Vagina (tissue), 2 donors: ENCODE measurements around the gene ARID1B. TPM values are rescaled to one million over a fixed set of nuclear protein-coding genes. Genes with fewer than 3 reads are reported as not detected.

ENCODE experiments used
- DNase-seq, 2 donors: peaks; one replicate each; pipeline ENCODE4 v3.0.0-alpha.2; 2017; ENCODE audit errors: extremely low spot score in 2 of 2
- H3K27ac ChIP-seq: fragments of 200-600 bp; sonication (generic); one replicate; pipeline ENCODE4 v1.5.1; 2019
- H3K27me3 ChIP-seq: fragments of 200-600 bp; sonication (generic); one replicate; pipeline ENCODE4 v1.5.1; 2019
- H3K36me3 ChIP-seq, 2 donors: fragments of 200-600 bp; sonication (generic); one replicate each; pipeline ENCODE4 v1.5.1; 2017 to 2019
- H3K4me1 ChIP-seq: fragments of 200-600 bp; sonication (generic); one replicate; pipeline ENCODE4 v1.5.1; 2019
- H3K4me3 ChIP-seq, 2 donors: fragments of 200-600 bp; sonication (generic); 1 replicate in 1 of 2; 2 replicates in 1 of 2; pipeline ENCODE4 v1.5.1; 2016 to 2019
- H3K9me3 ChIP-seq: fragments of 200-600 bp; sonication (generic); one replicate; pipeline ENCODE4 v1.5.1; 2019
- POLR2A ChIP-seq, 2 donors: fragments of 450-650 bp; IDR thresholded peaks; one replicate each; pipeline ENCODE4 v1.6.1; 2017; ENCODE audit warnings: antibody characterized with exemption in 2 of 2, mild to moderate bottlenecking in 2 of 2, moderate library complexity in 2 of 2
- POLR2AphosphoS5 ChIP-seq, 2 donors: sonication (generic); formaldehyde crosslinking; IDR thresholded peaks; one replicate each; pipeline ENCODE4 v1.9.0; 2017; ENCODE audit warnings: antibody characterized with exemption in 2 of 2, mild to moderate bottlenecking in 2 of 2, low read depth in 1 of 2; ENCODE audit not compliant: insufficient read depth in 1 of 2
- intact Hi-C: fragments of 100-400 bp; cut with DNase I; formaldehyde crosslinking; loops from one replicate; pipeline ENCODE4 v1.15.1; 2023
- total RNA-seq: library from RNA; depleted of rRNA; stranded (reverse); fragments of >200 nt; gene quantifications from one replicate; pipeline ENCODE4 v1.2.3, GENCODE V29; 2016
- TF ChIP-seq, protein P1 (sequence below), 3 experiments: fragments of 450-650 bp in 2 of 3; fragments of 200-600 bp in 1 of 3; sonication (generic) in 1 of 3; IDR thresholded peaks; one replicate each; pipeline ENCODE4 v1.5.1; 2017 to 2019; ENCODE audit warnings: antibody characterized with exemption in 3 of 3, mild to moderate bottlenecking in 2 of 3, moderate library complexity in 2 of 3

The ARID1B gene
- total RNA-seq, 1 donor from 2014 or later: 141 TPM

DNA sequence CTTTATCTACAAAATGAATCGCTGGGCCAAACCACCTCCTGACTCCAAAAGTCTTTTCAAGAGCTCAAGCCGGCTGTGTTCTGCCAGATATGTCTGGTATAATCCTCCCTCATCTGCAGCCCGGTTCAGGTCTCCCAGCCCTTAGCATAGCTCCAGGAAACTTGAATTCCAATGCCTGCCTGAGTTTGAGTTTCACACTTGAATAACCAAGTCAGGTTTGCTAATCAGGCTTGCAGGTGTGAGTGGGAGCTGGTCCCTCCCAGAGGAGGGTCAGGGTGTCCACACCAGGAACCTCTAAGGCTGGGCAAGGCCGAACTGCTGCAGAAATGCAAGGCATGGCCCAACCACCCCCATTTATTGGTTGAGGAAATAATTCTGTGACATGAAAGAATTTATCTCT, 449.6 kb downstream of the ARID1B start:
- intact Hi-C loops: no loop called here
- peak; percentile 64 to 85 for DNase-seq
- Histone ChIP-seq H3K4me1 (no peaks in the 10 kb centered on the region), H3K36me3 (no peaks in the 10 kb centered on the region), H3K4me3 (no peak overlapping the region), H3K27ac (peak overlapping the region; percentile 54), H3K9me3 (no peaks in the 10 kb centered on the region), H3K27me3 (no peaks in the 10 kb centered on the region)
- TF ChIP-seq, protein P1, sequence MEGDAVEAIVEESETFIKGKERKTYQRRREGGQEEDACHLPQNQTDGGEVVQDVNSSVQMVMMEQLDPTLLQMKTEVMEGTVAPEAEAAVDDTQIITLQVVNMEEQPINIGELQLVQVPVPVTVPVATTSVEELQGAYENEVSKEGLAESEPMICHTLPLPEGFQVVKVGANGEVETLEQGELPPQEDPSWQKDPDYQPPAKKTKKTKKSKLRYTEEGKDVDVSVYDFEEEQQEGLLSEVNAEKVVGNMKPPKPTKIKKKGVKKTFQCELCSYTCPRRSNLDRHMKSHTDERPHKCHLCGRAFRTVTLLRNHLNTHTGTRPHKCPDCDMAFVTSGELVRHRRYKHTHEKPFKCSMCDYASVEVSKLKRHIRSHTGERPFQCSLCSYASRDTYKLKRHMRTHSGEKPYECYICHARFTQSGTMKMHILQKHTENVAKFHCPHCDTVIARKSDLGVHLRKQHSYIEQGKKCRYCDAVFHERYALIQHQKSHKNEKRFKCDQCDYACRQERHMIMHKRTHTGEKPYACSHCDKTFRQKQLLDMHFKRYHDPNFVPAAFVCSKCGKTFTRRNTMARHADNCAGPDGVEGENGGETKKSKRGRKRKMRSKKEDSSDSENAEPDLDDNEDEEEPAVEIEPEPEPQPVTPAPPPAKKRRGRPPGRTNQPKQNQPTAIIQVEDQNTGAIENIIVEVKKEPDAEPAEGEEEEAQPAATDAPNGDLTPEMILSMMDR (IDR thresholded peaks at IDR 0.05): no peak
- no peak for TF ChIP-seq POLR2AphosphoS5 (IDR thresholded peaks at IDR 0.05; ENCODE audit: insufficient read depth in 1 of 2, low read depth in 1 of 2)
- TF ChIP-seq POLR2A (IDR thresholded peaks at IDR 0.05): no peak

DNA sequence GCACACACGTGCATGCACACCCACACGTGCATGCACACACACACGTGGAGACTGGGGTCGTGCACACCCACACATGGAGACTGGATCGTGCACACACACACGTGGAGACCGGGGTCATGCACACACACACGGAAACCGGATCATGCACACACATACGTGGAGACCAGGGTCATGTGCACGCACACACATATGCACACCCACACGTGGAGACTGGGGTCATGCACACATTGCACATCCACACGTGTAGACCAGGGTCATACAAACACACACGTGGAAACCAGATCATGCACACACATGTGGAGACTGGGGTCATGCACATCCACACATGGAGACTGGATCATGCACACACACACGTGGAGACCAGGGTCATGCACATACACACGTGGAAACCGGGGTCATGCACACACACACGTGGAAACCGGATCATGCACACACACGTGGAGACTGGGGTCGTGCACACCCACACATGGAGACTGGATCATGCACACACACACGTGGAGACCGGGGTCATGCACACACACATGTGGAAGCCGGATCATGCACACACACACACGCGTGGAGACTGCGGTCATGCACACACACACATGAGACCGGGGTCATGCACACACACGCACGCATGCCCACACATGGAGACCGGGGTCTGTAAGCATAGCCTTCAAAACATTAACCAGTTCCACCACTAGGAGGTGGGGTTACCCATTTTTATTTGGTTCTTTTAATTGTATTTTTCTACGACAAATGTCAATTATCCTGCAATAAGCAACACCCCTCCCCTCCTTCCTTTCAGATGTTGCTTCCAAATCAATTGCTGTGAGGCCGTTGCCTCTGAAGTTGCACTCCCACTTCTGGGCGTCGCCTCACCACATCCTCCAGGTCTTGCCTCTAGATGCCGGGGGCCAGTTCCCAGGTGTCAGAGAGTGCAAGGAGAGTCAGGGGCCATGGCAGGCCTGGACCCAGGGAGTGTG, 450.3 kb downstream of the ARID1B start:
- H3K27ac ChIP-seq: peak overlapping the region; percentile 54
- H3K4me1 ChIP-seq: no peaks in the 10 kb centered on the region
- no peaks in the 10 kb centered on the region for H3K27me3 ChIP-seq
- no peaks in the 10 kb centered on the region for H3K9me3 ChIP-seq
- intact Hi-C loops: no loop called here
- no peak overlapping the region for H3K4me3 ChIP-seq
- peak in 1 of 2 donors; percentile 87 for DNase-seq
- no peaks in the 10 kb centered on the region for H3K36me3 ChIP-seq
- TF ChIP-seq POLR2A (IDR thresholded peaks at IDR 0.05): no peak
- TF ChIP-seq POLR2AphosphoS5 (IDR thresholded peaks at IDR 0.05; ENCODE audit: insufficient read depth in 1 of 2, low read depth in 1 of 2): no peak
- TF ChIP-seq, protein P1 (IDR thresholded peaks at IDR 0.05): no peak

DNA sequence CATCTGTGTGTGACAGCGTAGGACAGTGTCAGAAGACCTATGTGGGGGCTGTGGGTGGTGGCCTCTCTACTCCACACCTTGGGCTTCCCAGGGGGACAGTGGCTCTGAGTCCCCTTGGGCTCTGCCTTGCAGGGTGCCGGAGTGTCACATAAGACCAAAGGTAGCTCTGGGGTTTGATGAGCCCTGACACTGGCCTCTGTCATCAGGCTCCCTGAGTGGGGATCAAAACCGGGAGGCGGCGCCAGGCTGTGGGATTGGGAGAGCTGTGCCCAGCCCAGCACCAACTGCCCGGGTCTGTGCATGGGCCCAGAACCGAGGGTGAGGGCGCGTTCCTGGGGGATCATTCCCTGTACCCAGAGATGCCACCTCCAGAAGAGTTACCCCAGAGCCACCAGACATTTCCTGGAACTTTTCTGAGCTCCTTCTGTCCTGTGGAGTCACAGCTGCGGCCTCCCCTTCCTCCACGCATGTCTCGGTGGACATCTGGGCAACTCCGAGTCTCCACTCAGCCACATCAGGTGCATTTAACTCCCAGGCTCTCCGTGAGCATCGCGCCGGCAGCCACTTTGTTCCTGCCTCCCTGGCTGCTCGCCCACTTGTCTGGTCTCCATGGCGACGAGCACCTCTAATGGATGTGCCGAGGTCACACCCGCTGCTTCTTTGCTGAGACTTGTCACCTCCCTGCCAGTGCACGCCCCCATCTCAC, 451.4 kb downstream of the ARID1B start:
- no peak overlapping the region for H3K4me3 ChIP-seq
- H3K27ac ChIP-seq: no peak overlapping the region
- TF ChIP-seq POLR2A (IDR thresholded peaks at IDR 0.05): no peak
- no peak for TF ChIP-seq POLR2AphosphoS5 (IDR thresholded peaks at IDR 0.05; ENCODE audit: insufficient read depth in 1 of 2, low read depth in 1 of 2)
- TF ChIP-seq, protein P1 (IDR thresholded peaks at IDR 0.05): no peak
- H3K4me1 ChIP-seq: no peaks in the 10 kb centered on the region
- H3K9me3 ChIP-seq: no peaks in the 10 kb centered on the region
- H3K27me3 ChIP-seq: no peaks in the 10 kb centered on the region
- H3K36me3 ChIP-seq: no peaks in the 10 kb centered on the region
- intact Hi-C loops: no loop called here
- peak in 1 of 2 donors; percentile 77 for DNase-seq

DNA sequence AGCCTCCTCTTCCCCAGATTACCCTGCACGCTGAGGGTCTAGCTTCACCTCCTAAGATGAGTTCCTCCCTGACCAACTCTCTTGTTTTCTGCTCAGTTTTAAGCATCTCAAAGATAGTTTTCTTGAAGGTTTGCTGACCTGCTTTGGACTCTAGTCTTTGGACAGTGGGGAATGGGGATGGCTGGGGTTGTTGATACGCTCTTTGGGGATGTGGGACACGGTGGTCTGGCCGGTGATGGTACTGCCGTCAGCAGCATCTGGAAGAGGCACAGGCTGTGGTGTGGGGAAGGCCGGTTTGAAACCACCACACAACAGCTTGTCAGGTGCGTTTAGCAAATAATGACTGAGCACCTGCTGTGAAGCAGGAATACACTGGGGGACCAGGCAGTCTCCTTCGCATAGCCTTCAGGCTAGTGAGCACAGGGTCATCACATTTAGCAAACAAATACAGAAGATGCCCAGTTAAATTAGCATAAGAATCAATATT, 452.0 kb downstream of the ARID1B start:
- Histone ChIP-seq H3K4me3 (no peak overlapping the region), H3K27ac (no peak overlapping the region), H3K36me3 (no peaks in the 10 kb centered on the region), H3K27me3 (no peaks in the 10 kb centered on the region), H3K9me3 (no peaks in the 10 kb centered on the region), H3K4me1 (no peaks in the 10 kb centered on the region)
- DNase-seq: no peak
- intact Hi-C loops: no loop called here
- TF ChIP-seq, protein P1 (IDR thresholded peaks at IDR 0.05): no peak
- TF ChIP-seq POLR2A (IDR thresholded peaks at IDR 0.05): no peak
- no peak for TF ChIP-seq POLR2AphosphoS5 (IDR thresholded peaks at IDR 0.05; ENCODE audit: insufficient read depth in 1 of 2, low read depth in 1 of 2)
